ENCODE measurements around the gene TRUB2.

TRUB2 gene, protein sequence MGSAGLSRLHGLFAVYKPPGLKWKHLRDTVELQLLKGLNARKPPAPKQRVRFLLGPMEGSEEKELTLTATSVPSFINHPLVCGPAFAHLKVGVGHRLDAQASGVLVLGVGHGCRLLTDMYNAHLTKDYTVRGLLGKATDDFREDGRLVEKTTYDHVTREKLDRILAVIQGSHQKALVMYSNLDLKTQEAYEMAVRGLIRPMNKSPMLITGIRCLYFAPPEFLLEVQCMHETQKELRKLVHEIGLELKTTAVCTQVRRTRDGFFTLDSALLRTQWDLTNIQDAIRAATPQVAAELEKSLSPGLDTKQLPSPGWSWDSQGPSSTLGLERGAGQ

GRCh38 chr9:128322404-128323211, at the start of gene TRUB2, which contains the start of gene COQ4:
Gene TRUB2 (minus strand): TSS chr9:128322447. CDS start chr9:128322408, 39 bp downstream.
Gene COQ4 (plus strand): TSS chr9:128322839. CDS start chr9:128322859, 20 bp downstream.
- peak; percentile 87 to 90 for DNase-seq (ENCODE audit: low read depth in 2 of 2)

GRCh38 chr9:128371630-128372117, 49.4 kb upstream of the TRUB2 start:
- no peak for DNase-seq (ENCODE audit: low read depth in 2 of 2)

DNA sequence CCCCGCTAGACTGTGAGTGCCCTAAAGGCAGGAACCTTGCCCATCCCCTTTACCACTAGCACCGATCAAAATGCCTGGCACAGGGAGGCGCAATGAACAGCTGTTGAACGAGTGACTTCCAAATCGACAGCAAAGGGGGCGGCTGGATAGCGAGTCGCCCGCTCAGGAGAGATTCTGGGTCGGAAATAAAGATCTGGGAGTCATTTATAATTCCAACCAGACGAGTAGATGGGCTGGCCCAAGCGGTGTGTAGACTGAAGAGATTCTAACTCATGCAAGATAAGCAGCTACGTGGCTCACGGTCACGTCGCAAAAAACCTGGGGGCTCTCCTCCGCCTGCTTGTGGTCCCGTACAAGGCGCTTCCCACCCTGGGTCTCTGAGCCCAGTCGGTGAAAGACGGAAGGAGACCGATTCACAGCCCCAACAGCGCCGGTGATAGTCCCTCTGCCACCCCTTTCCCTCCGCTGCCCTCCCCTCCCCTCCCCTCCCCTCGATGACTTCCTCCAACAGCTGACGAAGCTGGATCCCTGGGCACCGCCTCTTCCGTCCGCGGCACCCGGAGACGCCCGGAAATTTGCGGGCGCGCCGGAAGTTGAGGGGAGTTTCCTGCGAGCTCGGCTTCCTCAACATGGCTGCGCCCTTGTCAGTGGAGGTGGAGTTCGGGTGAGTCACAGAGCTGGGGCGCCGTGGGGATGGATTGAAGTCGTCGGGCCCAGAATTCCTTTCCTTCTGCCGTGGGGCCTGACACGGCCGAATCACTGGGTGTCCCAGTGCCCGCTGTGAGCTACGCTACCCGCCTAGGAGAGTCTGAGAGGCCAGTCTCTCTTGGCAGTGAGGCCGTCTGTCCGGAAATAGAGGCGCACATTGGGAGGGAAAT, 48.7 kb upstream of the TRUB2 start, which contains the start of gene URM1:
Gene URM1 (plus strand): TSS at position 623 of the 878 bp plus-strand sequence. CDS start 7 bp downstream, at position 630.
- peak; percentile 92 to 96 for DNase-seq (ENCODE audit: low read depth in 2 of 2)

DNA sequence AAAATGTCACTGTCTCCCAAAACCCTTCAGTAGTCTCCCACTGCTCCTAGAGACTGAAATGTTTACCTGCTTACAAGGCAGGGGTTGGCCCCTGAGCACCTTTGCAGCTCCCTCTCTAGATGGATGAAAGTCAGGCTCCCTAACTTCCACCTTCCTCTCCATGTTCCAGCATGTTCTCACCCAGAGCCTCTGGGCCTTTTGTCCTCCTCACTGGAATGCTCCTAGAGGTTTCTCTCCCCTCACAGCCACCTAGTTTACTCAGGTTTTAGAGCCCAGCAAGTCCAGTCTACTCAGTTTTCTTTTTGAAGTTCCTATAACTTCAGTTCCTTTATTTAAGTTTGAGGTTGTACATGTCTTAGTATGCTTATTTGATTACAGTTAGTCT, 48.1 kb upstream of the TRUB2 start:
- no peak for DNase-seq (ENCODE audit: low read depth in 2 of 2)

DNA sequence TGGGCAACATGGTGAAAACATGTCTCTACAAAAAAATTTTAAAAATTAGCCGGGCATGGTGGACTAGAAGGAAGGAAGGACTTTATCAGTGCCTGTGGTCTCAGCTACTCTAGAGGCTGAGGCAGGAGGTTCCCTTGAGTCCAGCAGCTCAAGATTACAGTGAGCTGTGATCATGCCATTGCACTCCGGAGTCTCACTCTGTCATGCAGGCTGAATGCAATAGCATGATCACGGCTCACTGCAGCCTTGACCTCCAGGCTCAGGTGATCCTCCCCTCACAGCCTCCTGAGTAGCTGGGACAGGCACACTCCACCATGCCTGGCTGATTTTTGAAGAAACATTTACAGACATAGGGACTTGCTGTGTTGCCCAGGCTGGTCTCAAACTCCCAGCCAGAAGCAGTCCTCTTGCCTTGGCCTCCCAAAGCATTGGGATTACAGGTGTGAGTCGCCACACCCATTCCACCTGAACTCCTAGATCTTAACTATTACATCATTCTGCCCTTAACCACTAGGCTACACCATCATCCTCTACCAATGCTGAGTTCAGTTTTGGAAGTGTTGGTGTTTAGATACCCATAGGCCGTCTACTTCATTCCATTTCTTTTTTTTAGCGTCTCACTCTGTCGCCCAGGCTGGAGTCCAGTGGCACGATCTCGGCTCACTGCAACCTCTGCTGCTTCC, 46.9 kb upstream of the TRUB2 start:
- DNase-seq (ENCODE audit: low read depth in 2 of 2): no peak

DNA sequence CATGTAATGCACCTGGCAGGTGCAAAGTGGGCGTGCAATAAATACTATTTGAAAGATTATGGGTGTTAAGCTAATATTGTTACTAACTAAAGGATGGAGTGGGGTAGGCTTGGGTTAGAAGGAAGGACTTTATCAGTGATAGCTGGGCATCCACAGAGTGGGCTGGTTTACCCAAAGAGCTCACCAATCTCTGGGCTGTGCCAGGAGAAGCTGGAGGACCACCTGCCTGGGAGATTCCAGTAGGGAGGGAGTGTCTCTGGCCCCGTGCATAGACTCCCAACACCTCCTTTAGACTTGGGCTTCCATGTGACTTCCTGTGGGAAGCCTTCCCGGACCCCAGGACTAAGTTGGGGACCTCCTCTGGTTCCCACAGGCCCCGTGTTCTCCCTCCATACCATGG, 43.3 kb upstream of the TRUB2 start:
- DNase-seq (ENCODE audit: low read depth in 2 of 2): no peak

GRCh38 chr9:128362774-128363173, 40.5 kb upstream of the TRUB2 start:
- DNase-seq (ENCODE audit: low read depth in 2 of 2): no peak

DNA sequence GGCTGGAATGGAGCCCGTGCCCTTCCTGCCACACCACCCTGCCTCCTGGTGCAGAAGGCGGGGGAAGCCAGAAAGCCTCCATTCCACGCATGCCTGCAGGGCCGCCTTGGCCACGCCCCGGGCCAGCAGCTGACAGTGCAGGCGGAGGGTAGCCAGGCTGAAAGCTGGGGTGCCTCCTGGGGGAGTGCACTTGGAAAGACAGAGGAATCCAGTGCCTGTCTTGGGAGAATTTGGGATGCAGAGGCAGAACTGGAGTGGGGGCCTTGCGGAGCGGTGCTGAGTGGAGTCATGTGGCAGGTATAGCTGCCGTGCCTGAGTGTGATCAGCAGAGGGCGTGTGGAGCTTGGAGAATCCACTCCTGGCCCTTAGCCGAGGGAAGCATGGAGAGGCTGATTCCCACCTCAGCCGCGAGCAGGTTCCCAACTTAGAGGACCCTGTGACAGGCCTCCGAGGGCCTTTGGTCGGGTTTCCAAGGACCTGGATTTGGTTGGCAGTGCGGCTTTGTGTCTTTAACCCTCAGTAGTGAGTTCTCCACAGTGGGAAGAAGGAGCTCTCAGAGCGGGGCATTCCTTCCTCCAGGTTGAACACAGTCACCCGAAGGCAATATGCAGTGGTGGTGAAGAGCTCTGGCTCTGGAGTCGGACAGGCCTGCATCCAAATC, 39.9 kb upstream of the TRUB2 start:
- DNase-seq (ENCODE audit: low read depth in 2 of 2): peak; percentile 36 to 41

DNA sequence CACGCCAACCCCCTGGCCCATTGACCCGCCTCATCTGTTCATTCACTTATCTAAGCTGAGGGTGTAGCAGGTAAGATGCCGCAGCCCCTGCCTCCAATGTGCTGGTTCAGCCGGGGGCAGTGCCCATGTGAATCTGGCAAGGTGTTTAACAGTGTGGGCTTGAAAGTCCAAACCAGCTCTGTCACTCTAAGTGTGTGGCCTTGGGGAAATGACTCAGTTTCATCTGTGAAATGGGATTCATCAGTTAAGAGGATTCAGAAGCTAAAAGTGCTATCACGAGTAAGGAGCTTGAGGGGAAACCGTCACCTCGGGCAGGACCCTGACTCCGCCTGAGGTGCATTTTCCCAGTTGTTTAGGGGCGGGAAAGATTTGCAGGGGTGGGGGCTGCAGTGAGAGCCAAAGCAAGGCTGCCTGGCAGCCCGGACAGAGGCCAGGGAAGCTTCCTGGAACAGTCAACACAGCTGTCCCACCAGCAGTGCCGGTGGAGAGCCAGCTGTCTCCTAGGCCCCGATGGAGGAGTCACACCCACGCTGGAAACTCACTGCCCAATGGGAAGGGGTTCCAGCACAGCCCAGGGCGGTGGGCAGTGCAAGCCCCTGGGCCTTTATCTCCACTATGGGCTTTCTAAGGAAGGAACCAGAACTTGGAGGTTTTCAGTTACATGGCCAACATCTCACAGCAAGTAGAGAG, 39.2 kb upstream of the TRUB2 start:
- no peak for DNase-seq (ENCODE audit: low read depth in 2 of 2)

DNA sequence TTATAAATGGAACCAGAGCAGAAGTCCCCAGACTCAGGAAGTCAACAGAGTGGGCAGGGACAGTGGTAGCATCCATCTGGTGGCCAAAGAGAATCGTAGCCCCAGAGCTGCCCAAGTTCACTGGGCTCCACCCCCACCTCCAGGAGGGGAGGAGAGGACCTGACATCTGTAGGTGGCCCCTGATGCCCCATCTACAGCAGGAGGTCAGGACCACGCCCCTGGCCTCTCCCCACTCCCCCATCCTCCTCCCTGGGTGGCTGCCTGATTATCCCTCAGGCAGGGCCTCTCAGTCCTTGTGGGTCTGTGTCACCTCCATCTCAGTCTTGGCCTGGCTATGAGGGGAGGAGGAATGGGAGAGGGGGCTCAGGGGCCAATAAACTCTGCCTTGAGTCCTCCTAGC, 38.6 kb upstream of the TRUB2 start:
- no peak for DNase-seq (ENCODE audit: low read depth in 2 of 2)

- DNase-seq (ENCODE audit: low read depth in 2 of 2): no peak
These were observed 36.6 kb upstream of the TRUB2 start for GRCh38 chr9:128358861-128359260.

DNA sequence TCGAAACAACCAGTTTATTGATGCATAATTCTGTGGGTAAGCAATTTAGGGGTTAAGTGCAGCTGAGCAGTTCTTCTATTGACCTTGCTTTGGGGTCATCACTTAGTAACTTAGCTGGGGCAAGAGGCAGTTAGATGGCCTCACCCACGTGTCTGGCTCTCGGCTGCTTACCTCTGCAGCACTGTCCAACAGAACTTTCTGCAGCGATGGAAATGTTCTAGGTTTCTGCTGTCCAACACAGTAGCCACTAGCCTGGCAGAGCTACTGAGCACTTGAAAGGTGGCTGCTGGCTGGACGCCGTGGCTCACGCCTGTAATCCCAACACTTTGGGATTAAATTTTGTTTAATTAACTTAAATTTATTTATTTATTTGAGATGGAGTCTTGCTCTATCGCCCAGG, 35.8 kb upstream of the TRUB2 start:
- no peak for DNase-seq (ENCODE audit: low read depth in 2 of 2)

DNA sequence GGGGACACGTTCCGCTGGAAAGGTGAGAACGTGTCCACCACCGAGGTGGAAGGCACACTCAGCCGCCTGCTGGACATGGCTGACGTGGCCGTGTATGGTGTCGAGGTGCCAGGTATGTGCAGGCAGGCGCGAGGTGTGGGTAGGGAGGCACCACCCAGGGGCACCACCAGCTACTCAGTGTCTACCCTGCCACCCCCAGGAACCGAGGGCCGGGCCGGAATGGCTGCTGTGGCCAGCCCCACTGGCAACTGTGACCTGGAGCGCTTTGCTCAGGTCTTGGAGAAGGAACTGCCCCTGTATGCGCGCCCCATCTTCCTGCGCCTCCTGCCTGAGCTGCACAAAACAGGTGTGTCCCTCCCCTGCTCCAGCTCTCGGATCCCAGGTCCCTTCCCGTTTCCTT, 33.2 kb upstream of the TRUB2 start:
- no peak for DNase-seq (ENCODE audit: low read depth in 2 of 2)

DNA sequence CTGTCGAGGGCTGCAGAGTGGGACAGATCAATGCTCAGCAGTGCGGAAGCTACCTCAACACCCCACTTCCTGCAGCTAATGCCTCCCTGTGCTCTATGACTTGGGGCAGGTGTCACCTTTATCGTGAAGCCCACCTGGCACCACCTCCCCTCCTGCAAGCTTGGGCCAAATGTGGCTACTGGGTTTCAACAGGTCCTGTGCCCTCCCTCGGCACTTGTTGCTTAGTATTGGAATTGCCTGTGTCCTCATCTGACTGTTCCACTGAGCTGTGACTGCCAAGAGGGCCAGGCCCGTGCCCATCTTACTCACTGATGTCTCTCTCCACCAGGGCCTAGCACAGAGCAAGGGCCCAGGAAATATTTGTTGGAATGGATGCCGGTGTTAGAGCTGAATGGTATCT, 27.5 kb upstream of the TRUB2 start:
- DNase-seq (ENCODE audit: low read depth in 2 of 2): no peak

DNA sequence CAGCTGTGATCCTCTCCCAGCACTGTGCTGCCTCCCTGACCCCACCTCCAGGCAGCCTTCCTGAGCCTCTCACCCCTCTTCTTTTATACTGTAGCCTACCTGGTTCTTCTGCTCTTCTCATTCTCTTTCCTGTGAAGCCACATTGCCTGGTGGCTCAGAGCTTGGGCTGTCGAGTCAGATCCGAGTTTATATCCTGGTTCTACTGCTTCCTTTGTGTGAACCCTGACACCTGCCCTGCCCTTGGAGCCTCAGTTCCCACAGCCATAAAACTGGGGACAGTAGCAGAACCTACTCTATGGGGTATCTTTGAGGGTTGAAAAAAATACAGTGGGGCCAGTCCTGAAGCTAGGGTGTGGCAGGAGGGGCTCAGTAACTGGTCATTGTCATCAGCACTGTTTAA, 26.9 kb upstream of the TRUB2 start:
- no peak for DNase-seq (ENCODE audit: low read depth in 2 of 2)

DNA sequence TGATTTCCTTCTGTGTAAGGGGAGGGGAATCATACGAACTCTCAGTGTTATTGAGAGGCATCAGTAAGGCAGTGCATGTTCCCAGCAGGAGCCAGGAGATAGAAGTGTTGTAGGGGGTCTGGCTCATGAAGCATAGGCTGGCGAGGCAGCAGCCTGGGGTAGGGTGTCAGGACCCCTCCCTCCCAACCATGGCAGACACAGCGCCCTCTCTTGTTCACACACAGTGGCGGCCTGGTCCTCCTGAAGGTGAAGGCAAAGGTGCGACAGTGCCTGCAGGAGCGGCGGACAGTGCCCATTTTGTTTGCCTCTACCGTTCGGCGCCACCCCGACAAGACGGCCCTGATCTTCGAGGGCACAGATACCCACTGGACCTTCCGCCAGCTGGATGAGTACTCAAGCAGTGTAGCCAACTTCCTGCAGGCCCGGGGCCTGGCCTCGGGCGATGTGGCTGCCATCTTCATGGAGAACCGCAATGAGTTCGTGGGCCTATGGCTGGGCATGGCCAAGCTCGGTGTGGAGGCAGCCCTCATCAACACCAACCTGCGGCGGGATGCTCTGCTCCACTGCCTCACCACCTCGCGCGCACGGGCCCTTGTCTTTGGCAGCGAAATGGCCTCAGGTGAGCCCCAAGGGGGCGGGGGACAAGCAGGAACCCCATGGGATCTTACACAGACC, 22.8 kb upstream of the TRUB2 start:
- DNase-seq (ENCODE audit: low read depth in 2 of 2): no peak

GRCh38 chr9:128343855-128344254, 21.6 kb upstream of the TRUB2 start:
- DNase-seq (ENCODE audit: low read depth in 2 of 2): no peak

GRCh38 chr9:128342971-128343680, 20.9 kb upstream of the TRUB2 start:
- DNase-seq (ENCODE audit: low read depth in 2 of 2): no peak

DNA sequence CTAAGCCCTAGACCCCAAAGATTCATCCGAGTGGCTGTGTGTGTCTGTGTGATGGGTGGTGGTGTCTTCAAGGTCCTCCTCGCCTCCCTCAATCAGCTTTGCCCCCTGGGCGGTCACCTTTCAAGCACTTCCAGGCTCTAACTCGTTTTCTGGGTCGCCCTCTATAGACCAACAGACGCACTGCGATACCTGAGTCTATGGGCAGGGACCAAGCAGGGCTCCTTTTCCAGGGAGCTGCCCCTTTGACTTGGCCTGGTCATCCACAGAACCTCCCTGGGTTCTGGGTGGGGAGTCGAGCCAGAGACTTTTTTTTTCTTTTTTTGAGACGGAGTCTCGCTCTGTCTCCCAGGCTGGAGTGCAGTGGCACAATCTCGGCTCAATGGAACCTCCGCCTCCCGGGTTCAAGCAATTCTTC, 19.2 kb upstream of the TRUB2 start:
- peak; percentile 58 to 59 for DNase-seq (ENCODE audit: low read depth in 2 of 2)
